ENCODE data around the gene ADAMTS20. TPM values are rescaled to one million over a fixed set of nuclear protein-coding genes. Genes with fewer than 3 reads are reported as not detected.
A peak's percentile ranks its signal among the peaks of the same experiment; 100 is the strongest.

Gene ADAMTS20
- total RNA-seq, 1 experiment from 2014 or later: 2.7 TPM

DNA sequence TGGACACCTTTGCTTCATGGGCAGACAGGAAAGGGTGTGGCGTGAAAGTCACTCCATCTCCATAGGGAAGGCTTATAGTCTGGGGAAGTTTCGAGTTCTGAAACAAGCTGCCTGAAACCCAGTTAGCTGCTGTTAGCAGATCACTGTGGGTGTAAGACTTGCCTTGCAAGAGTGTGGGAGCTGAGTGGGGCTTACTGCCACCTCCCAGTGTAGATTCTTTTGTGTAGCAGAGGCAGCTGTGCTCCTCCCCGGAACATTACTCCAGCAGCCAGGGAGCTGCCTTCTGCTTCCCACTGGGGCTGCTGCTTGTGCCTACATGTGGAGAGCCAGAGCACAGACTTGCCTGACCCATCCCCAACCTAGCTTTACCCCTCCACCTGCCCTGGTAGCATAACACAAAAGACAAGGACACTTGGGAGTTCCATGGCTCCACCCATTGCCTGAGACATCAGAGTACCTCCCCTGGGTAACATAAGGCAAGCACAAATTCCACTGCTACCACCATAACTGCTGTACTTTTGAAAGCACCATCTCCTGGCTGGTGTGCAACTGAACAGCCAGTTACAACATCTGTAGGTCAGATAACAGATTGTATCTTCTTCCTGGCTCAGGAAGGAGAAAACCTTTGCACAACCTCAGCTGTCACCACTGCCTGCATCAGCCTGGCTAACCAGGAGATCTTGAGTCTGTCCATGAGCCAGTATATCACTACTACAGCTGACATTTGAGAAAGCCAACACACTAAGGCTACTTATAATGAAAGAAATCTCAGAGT is 69.5 kb downstream of the ADAMTS20 start:
- Histone ChIP-seq H4K5ac (ENCODE audit: insufficient read length, low read depth, low read length) (no peak overlapping the region), H3K79me1 (ENCODE audit: insufficient read depth, low read depth, low read length, poor library complexity, severe bottlenecking) (no peaks in the 10 kb centered on the region), H2AK5ac (ENCODE audit: insufficient read length, low read length) (no peak overlapping the region), H3K4ac (ENCODE audit: low read depth, low read length) (no peak overlapping the region), H4K20me1 (ENCODE audit: control insufficient read depth, insufficient read depth, insufficient read length) (no peaks in the 10 kb centered on the region), H3K9ac (ENCODE audit: extremely low read depth, insufficient read length, low read length) (no peak overlapping the region), H2AFZ (ENCODE audit: low read length) (no peak overlapping the region), H3K56ac (ENCODE audit: insufficient read length, low read depth, low read length) (no peak overlapping the region), H3K27ac (ENCODE audit: insufficient read length, low read depth, low read length) (no peak overlapping the region), H3K4me2 (ENCODE audit: insufficient read depth, insufficient read length, low read length) (no peak overlapping the region), H3K27me3 (ENCODE audit: insufficient read depth, low read length) (no peaks in the 10 kb centered on the region), H3K4me1 (ENCODE audit: insufficient read depth, low read length) (no peaks in the 10 kb centered on the region), H4K91ac (ENCODE audit: insufficient read length, low read depth, low read length) (no peak overlapping the region), H3K14ac (ENCODE audit: insufficient read depth, low read length) (no peak overlapping the region), H3K23me2 (ENCODE audit: insufficient read length, low read depth, low read length, poor library complexity, severe bottlenecking) (no peaks in the 10 kb centered on the region), H2BK5ac (ENCODE audit: insufficient read length, low read length) (no peak overlapping the region), H2BK20ac (ENCODE audit: low read depth, low read length, poor library complexity, severe bottlenecking) (no peak overlapping the region), H3K23ac (ENCODE audit: insufficient read length, low read depth, low read length) (no peak overlapping the region), H2BK15ac (ENCODE audit: low read depth, low read length) (no peak overlapping the region), H2BK120ac (ENCODE audit: low read depth, low read length, poor library complexity, severe bottlenecking) (no peak overlapping the region), H4K8ac (replicated peaks; ENCODE audit: insufficient read length, low read depth, low read length) (peak overlapping the region; percentile 75), H3K18ac (ENCODE audit: insufficient read length, low read depth, low read length) (no peak overlapping the region), H3T11ph (ENCODE audit: low read length) (no peak overlapping the region), H2BK12ac (ENCODE audit: insufficient read length, low read depth, low read length) (no peak overlapping the region), H3K9me3 (ENCODE audit: control insufficient read depth, low read depth, low read length) (no peaks in the 10 kb centered on the region), H3K79me2 (ENCODE audit: insufficient read depth, low read length) (no peaks in the 10 kb centered on the region)
- Mint-ChIP-seq H3K4me3 (no peak overlapping the region), H3K4me1 (peaks cover 0 to 9% of the 10 kb centered on the region in 2 experiments; a peak in 2 of 4 replicates), H3K36me3 (ENCODE audit: insufficient read depth in 1 of 3, low read depth in 3 of 3) (peaks cover 2 to 11% (median 4%) of the 10 kb centered on the region in 3 experiments; a peak in 5 of 7 replicates), H3K27me3 (ENCODE audit: low read depth) (no peaks in the 10 kb centered on the region), H3K27ac (peak overlapping the region in 1 of 3 experiments; percentile 65; a peak in 2 of 7 replicates), H3K9me3 (peaks cover 9 to 10% of the 10 kb centered on the region in 2 experiments)
- WGBS (ENCODE audit: extremely low coverage, insufficient read length, low lambda C conversion rate): no CpG with 5 or more reads among the region's 3 CpGs
- TF ChIP-seq, protein P1, sequence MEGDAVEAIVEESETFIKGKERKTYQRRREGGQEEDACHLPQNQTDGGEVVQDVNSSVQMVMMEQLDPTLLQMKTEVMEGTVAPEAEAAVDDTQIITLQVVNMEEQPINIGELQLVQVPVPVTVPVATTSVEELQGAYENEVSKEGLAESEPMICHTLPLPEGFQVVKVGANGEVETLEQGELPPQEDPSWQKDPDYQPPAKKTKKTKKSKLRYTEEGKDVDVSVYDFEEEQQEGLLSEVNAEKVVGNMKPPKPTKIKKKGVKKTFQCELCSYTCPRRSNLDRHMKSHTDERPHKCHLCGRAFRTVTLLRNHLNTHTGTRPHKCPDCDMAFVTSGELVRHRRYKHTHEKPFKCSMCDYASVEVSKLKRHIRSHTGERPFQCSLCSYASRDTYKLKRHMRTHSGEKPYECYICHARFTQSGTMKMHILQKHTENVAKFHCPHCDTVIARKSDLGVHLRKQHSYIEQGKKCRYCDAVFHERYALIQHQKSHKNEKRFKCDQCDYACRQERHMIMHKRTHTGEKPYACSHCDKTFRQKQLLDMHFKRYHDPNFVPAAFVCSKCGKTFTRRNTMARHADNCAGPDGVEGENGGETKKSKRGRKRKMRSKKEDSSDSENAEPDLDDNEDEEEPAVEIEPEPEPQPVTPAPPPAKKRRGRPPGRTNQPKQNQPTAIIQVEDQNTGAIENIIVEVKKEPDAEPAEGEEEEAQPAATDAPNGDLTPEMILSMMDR (conservative IDR thresholded peaks at IDR 0.05): no peak
- DNase-seq: no peak
